Parathyroid adenoma (tissue), 2 donors: ENCODE results near the gene MRO.
"Not testable (repeated sequence)": the region's sequence is repeated elsewhere in the genome, so short reads cannot be mapped to it uniquely, and the experiment has no call there.

Experiments
- H2AFZ ChIP-seq: fragments of 300-600 bp; sonication (generic); one replicate; pipeline ENCODE4 v1.7.0; 2017; ENCODE audit warnings: antibody characterized with exemption, mild to moderate bottlenecking
- H3K27ac ChIP-seq: fragments of 300-600 bp; sonication (generic); one replicate; pipeline ENCODE4 v1.7.0; 2017
- H3K27me3 ChIP-seq: fragments of 300-600 bp; sonication (generic); one replicate; pipeline ENCODE4 v1.7.0; 2017; ENCODE audit warnings: low read length; ENCODE audit not compliant: control insufficient read depth, insufficient read depth
- H3K36me3 ChIP-seq: fragments of 300-600 bp; sonication (generic); one replicate; pipeline ENCODE4 v1.7.0; 2017; ENCODE audit warnings: low read length; ENCODE audit not compliant: control insufficient read depth, insufficient read depth
- H3K4me1 ChIP-seq: fragments of 300-600 bp; sonication (generic); one replicate; pipeline ENCODE4 v1.7.0; 2017; ENCODE audit warnings: control low read depth
- H3K4me2 ChIP-seq: fragments of 300-600 bp; sonication (generic); one replicate; pipeline ENCODE4 v1.7.0; 2017; ENCODE audit warnings: low read length
- H3K4me3 ChIP-seq: fragments of 300-600 bp; sonication (generic); one replicate; pipeline ENCODE4 v1.7.0; 2017; ENCODE audit warnings: low read depth, low read length
- H3K79me2 ChIP-seq: fragments of 300-600 bp; sonication (generic); one replicate; pipeline ENCODE4 v1.7.0; 2017; ENCODE audit warnings: control low read depth
- H3K9ac ChIP-seq: fragments of 300-600 bp; sonication (generic); one replicate; pipeline ENCODE4 v1.7.0; 2017; ENCODE audit warnings: mild to moderate bottlenecking
- H3K9me3 ChIP-seq: fragments of 300-600 bp; sonication (generic); one replicate; pipeline ENCODE4 v1.7.0; 2017; ENCODE audit warnings: low read length; ENCODE audit not compliant: control insufficient read depth
- TF ChIP-seq, protein P1 (sequence below): fragments of 300-600 bp; sonication (generic); IDR thresholded peaks from one replicate; pipeline ENCODE4 v1.7.0; 2017; ENCODE audit warnings: antibody characterized with exemption, mild to moderate bottlenecking
- donor health status: primary hyperparathyroidism.

Gene MRO

DNA sequence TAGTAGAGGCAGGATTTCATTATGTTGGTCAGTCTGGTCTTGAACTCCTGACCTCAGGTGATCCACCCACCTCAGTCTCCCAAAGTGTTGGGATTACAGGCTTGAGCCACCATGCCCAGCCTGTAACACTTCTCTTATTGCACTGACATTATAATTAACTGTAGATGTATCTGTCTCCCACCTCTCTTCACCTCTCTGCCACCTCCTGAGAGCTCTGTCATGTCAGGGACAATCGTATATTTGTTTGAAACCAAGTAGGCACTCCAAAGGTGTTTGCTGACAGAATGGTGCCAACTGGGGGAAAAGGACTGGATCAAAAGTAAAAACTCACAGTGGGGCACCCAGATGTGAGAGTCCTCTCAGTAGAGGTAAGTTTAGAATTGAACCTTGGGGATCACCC is 41.8 kb upstream of the MRO start:
- Histone ChIP-seq H3K4me1 (peaks cover 6% of the 10 kb centered on the region), H2AFZ (peak overlapping the region; percentile 16), H3K79me2 (no peaks in the 10 kb centered on the region), H3K4me3 (no peak overlapping the region), H3K36me3 (no peaks in the 10 kb centered on the region), H3K4me2 (no peak overlapping the region), H3K27ac (no peak overlapping the region), H3K9me3 (no peaks in the 10 kb centered on the region), H3K9ac (no peak overlapping the region), H3K27me3 (no peaks in the 10 kb centered on the region)
- TF ChIP-seq, protein P1, sequence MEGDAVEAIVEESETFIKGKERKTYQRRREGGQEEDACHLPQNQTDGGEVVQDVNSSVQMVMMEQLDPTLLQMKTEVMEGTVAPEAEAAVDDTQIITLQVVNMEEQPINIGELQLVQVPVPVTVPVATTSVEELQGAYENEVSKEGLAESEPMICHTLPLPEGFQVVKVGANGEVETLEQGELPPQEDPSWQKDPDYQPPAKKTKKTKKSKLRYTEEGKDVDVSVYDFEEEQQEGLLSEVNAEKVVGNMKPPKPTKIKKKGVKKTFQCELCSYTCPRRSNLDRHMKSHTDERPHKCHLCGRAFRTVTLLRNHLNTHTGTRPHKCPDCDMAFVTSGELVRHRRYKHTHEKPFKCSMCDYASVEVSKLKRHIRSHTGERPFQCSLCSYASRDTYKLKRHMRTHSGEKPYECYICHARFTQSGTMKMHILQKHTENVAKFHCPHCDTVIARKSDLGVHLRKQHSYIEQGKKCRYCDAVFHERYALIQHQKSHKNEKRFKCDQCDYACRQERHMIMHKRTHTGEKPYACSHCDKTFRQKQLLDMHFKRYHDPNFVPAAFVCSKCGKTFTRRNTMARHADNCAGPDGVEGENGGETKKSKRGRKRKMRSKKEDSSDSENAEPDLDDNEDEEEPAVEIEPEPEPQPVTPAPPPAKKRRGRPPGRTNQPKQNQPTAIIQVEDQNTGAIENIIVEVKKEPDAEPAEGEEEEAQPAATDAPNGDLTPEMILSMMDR, result no peak

DNA sequence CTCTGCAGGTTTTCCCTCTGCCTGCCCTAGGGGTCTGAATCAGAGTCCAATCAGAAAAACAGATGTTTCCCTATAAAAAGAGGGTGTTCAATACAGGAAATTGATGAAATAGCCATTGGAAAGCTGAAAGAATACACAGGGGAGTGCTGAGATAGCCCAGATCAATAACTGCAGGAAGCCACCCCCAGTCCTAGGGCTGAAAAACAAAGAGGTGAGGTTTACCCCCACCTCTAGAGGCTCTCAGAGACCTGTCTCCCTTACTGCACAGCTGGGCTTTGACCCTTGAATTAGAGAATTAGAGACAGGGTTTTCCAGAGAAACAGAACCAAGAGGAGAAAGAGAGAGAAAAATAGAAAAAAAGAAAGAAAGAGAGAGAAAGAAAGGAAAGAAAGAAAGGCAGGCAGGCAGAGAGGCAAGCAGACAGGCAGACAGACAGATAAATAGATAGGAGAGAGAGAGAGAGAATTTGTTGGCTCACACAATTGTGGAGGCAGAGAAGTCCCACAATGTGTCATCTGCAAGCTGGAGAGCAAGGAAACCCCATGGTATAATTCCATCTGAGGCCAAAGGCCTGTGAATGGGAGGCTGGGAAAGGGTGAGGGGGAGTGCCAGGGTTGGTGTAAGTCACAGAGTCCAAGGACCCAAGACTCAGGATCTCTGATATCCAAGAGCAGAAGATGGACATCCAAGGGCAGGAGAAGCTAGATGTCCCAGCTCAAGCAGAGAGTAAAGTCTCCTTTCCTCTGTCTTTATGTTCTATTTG is 40.2 kb upstream of the MRO start:
- Histone ChIP-seq H2AFZ (peak overlapping the region; percentile 65), H3K4me1 (peaks cover 6% of the 10 kb centered on the region), H3K9me3 (no peaks in the 10 kb centered on the region), H3K36me3 (no peaks in the 10 kb centered on the region), H3K4me3 (no peak overlapping the region), H3K27me3 (no peaks in the 10 kb centered on the region), H3K79me2 (no peaks in the 10 kb centered on the region), H3K9ac (no peak overlapping the region), H3K4me2 (no peak overlapping the region), H3K27ac (no peak overlapping the region)
- TF ChIP-seq, protein P1, result no peak

DNA sequence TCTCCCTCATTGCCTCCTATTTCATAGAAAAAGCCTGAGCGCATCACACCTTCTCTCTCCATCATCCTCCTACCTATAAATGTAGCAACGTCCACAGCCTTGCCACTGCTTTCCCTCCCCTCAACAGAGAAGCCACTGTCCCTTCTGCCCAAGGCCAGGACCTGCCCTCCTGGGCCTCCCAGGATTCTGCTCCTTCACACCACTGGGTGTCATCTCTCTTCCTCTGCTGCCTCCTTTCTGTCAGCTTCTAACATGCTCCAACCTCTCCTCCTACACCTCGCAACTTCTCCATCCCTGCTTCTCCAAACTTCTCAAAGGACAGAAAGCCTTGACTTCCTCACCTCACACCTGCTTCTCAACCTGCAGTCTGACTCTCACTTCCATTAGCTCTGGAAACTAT is 37.9 kb upstream of the MRO start:
- Histone ChIP-seq H3K27ac (no peak overlapping the region), H3K36me3 (no peaks in the 10 kb centered on the region), H3K4me1 (no peaks in the 10 kb centered on the region), H3K9me3 (no peaks in the 10 kb centered on the region), H3K27me3 (no peaks in the 10 kb centered on the region), H3K9ac (no peak overlapping the region), H3K79me2 (no peaks in the 10 kb centered on the region), H3K4me2 (no peak overlapping the region), H3K4me3 (no peak overlapping the region), H2AFZ (peak overlapping the region; percentile 23)
- TF ChIP-seq, protein P1, result peak; percentile 8

DNA sequence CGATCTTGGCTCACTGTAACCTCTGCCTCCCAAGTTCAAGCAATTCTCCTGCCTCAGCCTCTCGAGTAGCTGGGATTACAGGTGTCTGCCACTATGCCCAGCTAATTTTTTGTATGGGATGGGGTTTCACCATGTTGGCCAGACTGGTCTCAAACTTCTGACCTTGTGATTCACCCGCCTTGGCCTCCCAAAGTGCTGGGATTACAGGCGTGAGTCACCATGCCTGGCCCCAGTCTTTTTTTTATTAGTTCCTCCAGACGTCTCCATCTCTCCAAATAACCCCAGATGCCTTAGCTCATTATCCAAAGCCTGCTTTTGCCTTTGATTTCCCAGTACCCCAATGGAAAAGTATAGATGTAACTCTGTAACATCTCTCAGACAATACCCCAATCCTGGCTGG is 37.4 kb upstream of the MRO start:
- not testable (repeated sequence) for H3K9me3 ChIP-seq, H3K36me3 ChIP-seq, H3K4me3 ChIP-seq, H3K9ac ChIP-seq, H3K4me1 ChIP-seq, H3K4me2 ChIP-seq, H3K79me2 ChIP-seq, H3K27ac ChIP-seq, H3K27me3 ChIP-seq
- peak overlapping the region; percentile 23 for H2AFZ ChIP-seq

DNA sequence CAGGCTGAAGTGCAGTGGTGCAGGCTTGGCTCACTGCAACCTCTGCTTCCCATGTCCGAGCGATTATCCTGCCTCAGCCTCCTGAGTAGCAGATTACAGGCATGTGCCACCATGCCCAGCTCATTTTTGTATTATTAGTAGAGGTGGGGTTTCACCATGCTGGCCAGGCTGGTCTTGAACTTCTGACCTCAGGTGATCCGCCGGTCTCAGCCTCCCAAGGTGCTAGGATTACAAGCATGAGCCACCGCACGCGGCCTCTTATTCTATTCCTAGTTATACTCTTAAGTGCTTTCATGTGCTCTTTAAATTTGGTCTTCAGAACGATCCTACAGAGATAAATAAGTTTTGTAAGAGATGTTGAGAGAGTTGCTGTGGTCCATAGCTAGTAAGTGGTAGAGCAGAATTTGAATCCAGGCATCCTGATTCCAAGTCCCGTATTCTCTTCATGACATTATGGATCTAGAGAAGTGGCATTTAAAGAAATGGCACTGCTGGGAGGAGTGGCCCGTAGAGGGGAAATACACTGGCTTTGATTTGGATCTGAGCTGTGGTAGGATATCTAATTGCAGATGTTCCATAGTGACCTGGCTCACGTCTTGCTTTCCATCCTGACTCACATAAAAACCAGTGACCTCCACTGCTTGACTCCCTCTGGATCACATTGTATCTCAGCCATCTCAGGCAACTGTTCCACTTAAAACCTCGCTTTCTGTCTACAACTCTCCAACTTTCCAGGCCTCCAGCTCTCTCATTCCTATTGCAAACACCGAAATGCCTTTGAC is 36.4 kb upstream of the MRO start:
- TF ChIP-seq, protein P1, result no peak
- peak overlapping the region; percentile 43 for H2AFZ ChIP-seq
- H3K9me3 ChIP-seq, result no peaks in the 10 kb centered on the region
- H3K36me3 ChIP-seq, result no peaks in the 10 kb centered on the region
- H3K4me1 ChIP-seq, result no peaks in the 10 kb centered on the region
- no peak overlapping the region for H3K4me2 ChIP-seq
- no peaks in the 10 kb centered on the region for H3K27me3 ChIP-seq
- H3K27ac ChIP-seq, result peak overlapping the region; percentile 4
- H3K9ac ChIP-seq, result no peak overlapping the region
- no peaks in the 10 kb centered on the region for H3K79me2 ChIP-seq
- no peak overlapping the region for H3K4me3 ChIP-seq
